HG02852 (cell line): ENCODE measurements around the gene SLC6A18.
"Not testable (repeated sequence)": the region's sequence is repeated elsewhere in the genome, so short reads cannot be mapped to it uniquely, and the experiment has no call there.

Source experiments
- ATAC-seq: cut with Tn5 transposase; IDR thresholded peaks from one replicate; pipeline ENCODE4 v1.9.1; 2021; ENCODE audit warnings: mild to moderate bottlenecking, moderate library complexity; ENCODE audit not compliant: unreplicated experiment

The SLC6A18 gene

GRCh38 chr5:1228120-1228519 lies 2.9 kb downstream of the SLC6A18 start:
- no peak for ATAC-seq

- ATAC-seq, result not testable (repeated sequence)
Measured at GRCh38 chr5:1229023-1229422, 3.8 kb downstream of the SLC6A18 start.

GRCh38 chr5:1229822-1230221 lies 4.6 kb downstream of the SLC6A18 start:
- ATAC-seq, result no peak

- no peak for ATAC-seq
Measured at GRCh38 chr5:1230551-1230950, 5.4 kb downstream of the SLC6A18 start.

GRCh38 chr5:1231354-1231905 lies 6.2 kb downstream of the SLC6A18 start:
- ATAC-seq, result no peak

GRCh38 chr5:1232780-1233179 lies 7.6 kb downstream of the SLC6A18 start:
- no peak for ATAC-seq

- ATAC-seq, result no peak
Measured at GRCh38 chr5:1235379-1235778, 10.2 kb downstream of the SLC6A18 start.

GRCh38 chr5:1235838-1236237 lies 10.7 kb downstream of the SLC6A18 start:
- no peak for ATAC-seq

- ATAC-seq, result no peak
Measured at GRCh38 chr5:1239505-1240251, 14.5 kb downstream of the SLC6A18 start.

GRCh38 chr5:1240496-1241260 lies 15.5 kb downstream of the SLC6A18 start:
- ATAC-seq, result no peak

GRCh38 chr5:1241509-1242080 lies 16.4 kb downstream of the SLC6A18 start:
- no peak for ATAC-seq

- no peak for ATAC-seq
Measured at GRCh38 chr5:1242733-1243486, 17.7 kb downstream of the SLC6A18 start.

- no peak for ATAC-seq
Measured at GRCh38 chr5:1243487-1244130, 18.4 kb downstream of the SLC6A18 start.

- no peak for ATAC-seq
Measured at GRCh38 chr5:1244255-1244654, 19.1 kb downstream of the SLC6A18 start.

- ATAC-seq, result no peak
Measured at GRCh38 chr5:1244976-1245375, 19.8 kb downstream of the SLC6A18 start.

- no peak for ATAC-seq
Measured at GRCh38 chr5:1245905-1246576, 20.9 kb downstream of the SLC6A18 start.

- no peak for ATAC-seq
Measured at GRCh38 chr5:1246711-1247431, 21.7 kb downstream of the SLC6A18 start.

- ATAC-seq, result no peak
Measured at GRCh38 chr5:1247811-1248210, 22.6 kb downstream of the SLC6A18 start.
